ENCODE data around the gene SNX20. TPM values are rescaled to one million over a fixed set of nuclear protein-coding genes. Genes with fewer than 3 reads are reported as not detected.

SNX20 gene
- total and polyA plus RNA-seq, 2 experiments from 2014 or later: not detected

DNA sequence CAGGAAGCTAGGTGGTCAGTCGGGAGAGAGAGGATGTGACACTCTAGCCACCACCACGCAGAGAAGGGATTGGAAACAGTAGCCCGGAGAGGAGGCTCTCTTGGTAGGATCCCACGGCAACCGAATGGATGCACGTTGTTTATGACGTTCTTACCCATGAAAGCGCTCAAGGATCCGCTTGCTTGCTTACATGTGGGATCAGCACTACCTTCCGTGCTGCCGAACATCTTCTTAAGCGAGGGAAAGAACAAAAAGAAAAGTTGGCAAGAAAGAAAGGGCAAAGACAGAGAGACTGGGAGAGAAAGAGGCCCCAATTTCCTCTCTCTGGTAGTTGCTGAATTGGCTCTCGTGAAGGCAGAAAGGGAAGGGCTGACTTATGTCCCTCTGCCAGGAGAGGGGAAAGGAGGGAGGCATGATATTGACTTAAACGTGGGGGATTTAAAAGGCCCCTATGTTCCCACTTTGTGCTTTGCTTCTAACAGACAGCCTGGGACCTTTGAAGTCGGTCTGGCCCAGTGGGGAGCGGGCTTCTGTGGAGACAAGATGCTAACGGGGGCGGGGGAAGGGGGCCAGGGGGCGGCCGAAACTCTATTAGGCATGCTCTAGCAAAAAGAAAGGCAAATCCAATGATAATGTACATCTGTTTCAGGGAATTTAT is 35.4 kb downstream of the SNX20 start (continued):
- TF ChIP-seq ZNF462 (CRISPR knock-in tag; IDR thresholded peaks at IDR 0.05): no peak

- Histone ChIP-seq H4K20me1 (replicated peaks; ENCODE audit: insufficient read depth) (no peaks in the 10 kb centered on the region), H3K27me3 (ENCODE audit: insufficient read depth) (no peaks in the 10 kb centered on the region), H3K4me2 (no peak overlapping the region), H3K27ac (ENCODE audit: low read depth) (no peak overlapping the region), H3F3A (replicated peaks; ENCODE audit: low read depth) (no peaks in the 10 kb centered on the region), H3K79me2 (replicated peaks; ENCODE audit: insufficient read depth) (no peaks in the 10 kb centered on the region), H3K9me2 (ENCODE audit: insufficient read depth) (no peaks in the 10 kb centered on the region), H3K4me3 (no peak overlapping the region), H2AFZ (no peak overlapping the region), H3K4me1 (ENCODE audit: insufficient read depth) (peaks cover 9% of the 10 kb centered on the region; the same call in 1 of the 2 replicates), H3K36me3 (ENCODE audit: insufficient read depth) (no peaks in the 10 kb centered on the region)
- TF ChIP-seq CTCF (conservative IDR thresholded peaks at IDR 0.05; ENCODE audit: low read depth in 2 of 2): peak; percentile 35 to 63
- no peak for TF ChIP-seq ZNF114 (CRISPR knock-in tag; IDR thresholded peaks at IDR 0.05)
- Mint-ChIP-seq H3K36me3 (ENCODE audit: low read depth) (no peaks in the 10 kb centered on the region; the same call in 2 of the 3 replicates), H3K27ac (no peak overlapping the region), H3K27me3 (ENCODE audit: insufficient read depth, low read depth, poor library complexity) (peaks cover 5% of the 10 kb centered on the region), H3K4me3 (no peak overlapping the region), H3K9me3 (no peaks in the 10 kb centered on the region), H3K4me1 (peaks cover 16% of the 10 kb centered on the region)
- ATAC-seq (peak; percentile 86), DNase-seq (ENCODE audit: low spot score) (peak; percentile 36)
These were observed 36.4 kb downstream of the SNX20 start for GRCh38 chr16:50644729-50645128.

All from GM23338 (cell line).